HG03558 (cell line): ENCODE results near the gene GUK1.

Experiments used
- ATAC-seq: cut with Tn5 transposase; IDR thresholded peaks from one replicate; pipeline ENCODE4 v1.9.1; 2021; ENCODE audit warnings: moderate number of reproducible peaks; ENCODE audit not compliant: unreplicated experiment; ENCODE audit errors: extremely low read depth

GUK1 gene

GRCh38 chr1:228159008-228159665, 19.1 kb downstream of the GUK1 start:
- no peak for ATAC-seq

GRCh38 chr1:228160201-228160761, 20.2 kb downstream of the GUK1 start:
- ATAC-seq: no peak

- no peak for ATAC-seq
These were observed 21.3 kb downstream of the GUK1 start for GRCh38 chr1:228161362-228161761.

GRCh38 chr1:228161866-228162265, 21.8 kb downstream of the GUK1 start:
- no peak for ATAC-seq

- ATAC-seq: no peak
These were observed 22.4 kb downstream of the GUK1 start for GRCh38 chr1:228162286-228163006.

- ATAC-seq: no peak
These were observed 23.1 kb downstream of the GUK1 start for GRCh38 chr1:228163007-228163753.

GRCh38 chr1:228163776-228164519, 23.9 kb downstream of the GUK1 start:
- ATAC-seq: no peak

GRCh38 chr1:228164561-228165371, 24.7 kb downstream of the GUK1 start:
- ATAC-seq: no peak

- ATAC-seq: peak; percentile 71
These were observed 25.5 kb downstream of the GUK1 start, which contains the start of gene IBA57 for GRCh38 chr1:228165372-228166169. IBA57 (plus strand) TSS chr1:228165804; CDS start chr1:228165817, 13 bp downstream.

- peak; percentile 4 for ATAC-seq
These were observed 26.3 kb downstream of the GUK1 start for GRCh38 chr1:228166170-228166936.

- no peak for ATAC-seq
These were observed 28.6 kb downstream of the GUK1 start for GRCh38 chr1:228168563-228169270.

GRCh38 chr1:228169345-228169744, 29.3 kb downstream of the GUK1 start:
- ATAC-seq: no peak

GRCh38 chr1:228170666-228171065, 30.6 kb downstream of the GUK1 start:
- ATAC-seq: no peak

GRCh38 chr1:228171221-228171891, 31.3 kb downstream of the GUK1 start:
- no peak for ATAC-seq

GRCh38 chr1:228172591-228173527, 32.8 kb downstream of the GUK1 start:
- no peak for ATAC-seq
